ENCODE measurements around the gene ARFGEF2. TPM values are rescaled to one million over a fixed set of nuclear protein-coding genes. Genes with fewer than 3 reads are reported as not detected.

Gene ARFGEF2
- total and polyA plus RNA-seq, 2 of the 4 experiments (the other 2 are of a cell fraction), result 10.3 to 39.1 TPM

DNA sequence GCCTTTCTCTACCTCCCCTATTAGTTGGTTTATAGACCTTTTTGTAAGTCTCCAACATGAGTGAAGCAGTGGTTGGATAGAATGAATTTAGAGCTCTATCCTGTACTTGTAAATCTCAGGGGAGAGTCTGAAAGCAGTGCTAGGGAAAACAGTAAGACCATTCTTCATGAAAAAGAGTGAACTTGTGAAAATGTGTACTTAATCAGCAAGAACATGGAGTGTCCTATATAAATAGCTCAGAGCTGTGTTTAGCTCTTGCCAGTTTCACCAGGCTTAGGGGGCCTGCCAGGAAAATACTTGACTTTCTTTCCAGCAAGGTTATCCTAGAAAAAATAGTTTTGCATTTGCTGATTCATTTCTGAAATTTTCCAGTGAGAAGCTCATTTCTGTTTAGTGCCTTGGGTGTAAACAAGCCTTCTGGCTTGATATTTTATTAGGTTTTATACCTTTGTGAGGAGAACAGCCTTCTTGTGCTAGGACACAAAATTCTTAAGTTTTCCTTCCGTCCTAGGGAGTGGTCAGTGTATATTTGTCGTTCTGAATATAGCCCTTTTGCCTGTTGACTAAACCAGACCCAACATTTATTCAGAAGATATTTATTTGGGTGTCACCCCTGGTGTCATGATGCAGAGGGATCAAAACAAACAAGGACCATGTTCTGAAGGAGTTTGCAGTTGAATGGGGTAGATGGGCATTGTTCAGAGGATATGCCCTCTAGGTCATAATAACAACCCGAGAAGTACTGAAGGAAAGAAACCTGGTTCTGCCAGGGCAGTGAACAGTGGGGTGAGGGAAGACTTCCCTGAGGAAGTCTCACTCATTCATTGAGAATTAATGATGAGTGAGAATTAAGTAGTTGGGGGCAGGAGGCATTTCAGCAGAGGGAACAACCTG, 7.6 kb downstream of the ARFGEF2 start:
- Histone ChIP-seq H3K4me1 (ENCODE audit: control insufficient read depth, insufficient read depth, low read length) (peaks cover 24% of the 10 kb centered on the region), H3K56ac (ENCODE audit: extremely low read depth, insufficient read depth, low read length) (no peak overlapping the region), H2BK120ac (ENCODE audit: low read depth, low read length) (peak overlapping the region; percentile 50), H3K18ac (ENCODE audit: low read depth, low read length) (peak overlapping the region; percentile 86), H4K20me1 (ENCODE audit: insufficient read depth, low read length) (peaks cover 52% of the 10 kb centered on the region), H3K36me3 (ENCODE audit: control insufficient read depth, insufficient read depth, low read length) (no peaks in the 10 kb centered on the region), H3K4me2 (ENCODE audit: low read depth, low read length) (peak overlapping the region; percentile 84), H3K14ac (replicated peaks; ENCODE audit: low read depth, low read length) (peak overlapping the region; percentile 58), H3K23ac (ENCODE audit: low read depth, low read length) (peak overlapping the region; percentile 48), H3K27me3 (ENCODE audit: control insufficient read depth, insufficient read depth, low read length) (no peaks in the 10 kb centered on the region), H3K9me1 (ENCODE audit: insufficient read depth, low read length) (peaks cover 31% of the 10 kb centered on the region), H3K4ac (ENCODE audit: low read depth, low read length) (peak overlapping the region; percentile 19; the same call in 1 of the 2 replicates), H3K9me3 (ENCODE audit: control insufficient read depth, insufficient read depth, low read length) (no peaks in the 10 kb centered on the region), H3K9ac (ENCODE audit: low read depth, low read length) (0 out of 2 replicates have a peak overlapping the region, but pooled peaks have one; percentile 36), H3K4me3 (ENCODE audit: insufficient read depth, low read depth, low read length) (no peak overlapping the region), H2BK20ac (ENCODE audit: low read depth, low read length) (peak overlapping the region; percentile 43; the same call in 1 of the 2 replicates), H4K8ac (ENCODE audit: low read depth in 2 of 2, low read length in 2 of 2) (peak overlapping the region in 1 of 2 experiments; percentile 7; a peak in 1 of 4 replicates), H2AK9ac (replicated peaks; ENCODE audit: low read depth, low read length, poor library complexity) (no peak overlapping the region), H2AFZ (replicated peaks; ENCODE audit: low read length, poor library complexity) (no peak overlapping the region), H4K5ac (ENCODE audit: low read depth, low read length) (peak overlapping the region; percentile 59), H3K79me1 (ENCODE audit: low read depth in 1 of 2, low read length in 2 of 2) (peaks cover 41 to 82% of the 10 kb centered on the region in 2 experiments), H2AK5ac (ENCODE audit: low read depth, low read length) (peak overlapping the region; percentile 33; the same call in 1 of the 2 replicates), H3K27ac (ENCODE audit: insufficient read depth, low read length) (peak overlapping the region; percentile 79; the same call in 1 of the 2 replicates), H2BK5ac (ENCODE audit: low read depth, low read length, poor library complexity, severe bottlenecking) (peak overlapping the region; percentile 90), H2BK15ac (ENCODE audit: low read depth, low read length) (no peak overlapping the region), H4K91ac (ENCODE audit: insufficient read depth, low read depth, low read length) (0 out of 2 replicates have a peak overlapping the region, but pooled peaks have one; percentile 10)
- in situ Hi-C loops (cut with MboI; ENCODE audit: low sequenced_read_pairs) (no loop called here), intact Hi-C loops (cut with micrococcal nuclease) (no loop called here), dilution Hi-C loops (cut with HindIII; ENCODE audit: low sequenced_read_pairs, unreplicated experiment) (no loop called here)
- ChIA-PET POLR2A (ENCODE audit: unreplicated experiment) (no interaction called here), CTCF (interaction anchor here (0.7 kb wide), 1 partner anchor 66 kb away, joined by 3 read pairs; no protein-coding TSS in a partner anchor)
- BruUV-seq (replicated peaks), result no TSS peak
- ATAC-seq (ENCODE audit: low read depth) (peak; percentile 76), DNase-seq (peak; percentile 69)
- WGBS, 2 experiments (ENCODE audit: extremely low coverage in 2 of 2, insufficient read length in 1 of 2), result no CpG with 5 or more reads among the region's 3 CpGs
- TF ChIP-seq CHD1 (IDR thresholded peaks at IDR 0.05; ENCODE audit: low read depth, low read length), result no peak
- TF ChIP-seq RFX5 (IDR thresholded peaks at IDR 0.05; ENCODE audit: low read depth, low read length), result no peak
- no peak for TF ChIP-seq MAFK (IDR thresholded peaks at IDR 0.05; ENCODE audit: low read depth, low read length)
- TF ChIP-seq, protein P1, sequence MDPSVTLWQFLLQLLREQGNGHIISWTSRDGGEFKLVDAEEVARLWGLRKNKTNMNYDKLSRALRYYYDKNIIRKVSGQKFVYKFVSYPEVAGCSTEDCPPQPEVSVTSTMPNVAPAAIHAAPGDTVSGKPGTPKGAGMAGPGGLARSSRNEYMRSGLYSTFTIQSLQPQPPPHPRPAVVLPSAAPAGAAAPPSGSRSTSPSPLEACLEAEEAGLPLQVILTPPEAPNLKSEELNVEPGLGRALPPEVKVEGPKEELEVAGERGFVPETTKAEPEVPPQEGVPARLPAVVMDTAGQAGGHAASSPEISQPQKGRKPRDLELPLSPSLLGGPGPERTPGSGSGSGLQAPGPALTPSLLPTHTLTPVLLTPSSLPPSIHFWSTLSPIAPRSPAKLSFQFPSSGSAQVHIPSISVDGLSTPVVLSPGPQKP (IDR thresholded peaks at IDR 0.05; ENCODE audit: borderline replicate concordance, low read depth, low read length), result no peak
- TF ChIP-seq CEBPB (IDR thresholded peaks at IDR 0.05; ENCODE audit: low read depth, low read length), result no peak
- no peak for TF ChIP-seq SMC3 (IDR thresholded peaks at IDR 0.05; ENCODE audit: low read depth, low read length)
- no peak for TF ChIP-seq FOS (IDR thresholded peaks at IDR 0.05; ENCODE audit: low read depth, low read length)
- TF ChIP-seq RAD21 (IDR thresholded peaks at IDR 0.05; ENCODE audit: low read length), result no peak
- TF ChIP-seq, protein P2, sequence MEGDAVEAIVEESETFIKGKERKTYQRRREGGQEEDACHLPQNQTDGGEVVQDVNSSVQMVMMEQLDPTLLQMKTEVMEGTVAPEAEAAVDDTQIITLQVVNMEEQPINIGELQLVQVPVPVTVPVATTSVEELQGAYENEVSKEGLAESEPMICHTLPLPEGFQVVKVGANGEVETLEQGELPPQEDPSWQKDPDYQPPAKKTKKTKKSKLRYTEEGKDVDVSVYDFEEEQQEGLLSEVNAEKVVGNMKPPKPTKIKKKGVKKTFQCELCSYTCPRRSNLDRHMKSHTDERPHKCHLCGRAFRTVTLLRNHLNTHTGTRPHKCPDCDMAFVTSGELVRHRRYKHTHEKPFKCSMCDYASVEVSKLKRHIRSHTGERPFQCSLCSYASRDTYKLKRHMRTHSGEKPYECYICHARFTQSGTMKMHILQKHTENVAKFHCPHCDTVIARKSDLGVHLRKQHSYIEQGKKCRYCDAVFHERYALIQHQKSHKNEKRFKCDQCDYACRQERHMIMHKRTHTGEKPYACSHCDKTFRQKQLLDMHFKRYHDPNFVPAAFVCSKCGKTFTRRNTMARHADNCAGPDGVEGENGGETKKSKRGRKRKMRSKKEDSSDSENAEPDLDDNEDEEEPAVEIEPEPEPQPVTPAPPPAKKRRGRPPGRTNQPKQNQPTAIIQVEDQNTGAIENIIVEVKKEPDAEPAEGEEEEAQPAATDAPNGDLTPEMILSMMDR (conservative IDR thresholded peaks at IDR 0.05; ENCODE audit: low read depth, low read length), result no peak
- TF ChIP-seq USF2 (IDR thresholded peaks at IDR 0.05; ENCODE audit: low read depth, low read length), result no peak
- TF ChIP-seq RCOR1 (IDR thresholded peaks at IDR 0.05; ENCODE audit: insufficient replicate concordance, low read length), result no peak
- no peak for TF ChIP-seq NFE2L2 (IDR thresholded peaks at IDR 0.05; ENCODE audit: low read depth, low read length)
- no peak for TF ChIP-seq BHLHE40 (IDR thresholded peaks at IDR 0.05; ENCODE audit: low read depth, low read length)

All from IMR-90 (cell line).